AG09309 (cell line): Measurements from ENCODE around the gene S100PBP.

ENCODE experiments used
- DNase-seq: peaks from one replicate; pipeline ENCODE4 v3.0.0-alpha.2; 2010; ENCODE audit warnings: low read depth
- H3K4me3 ChIP-seq: 2 replicates; pipeline ENCODE4 v1.5.1; 2011; ENCODE audit warnings: mild to moderate bottlenecking, low read depth, low read length, moderate library complexity; ENCODE audit not compliant: control insufficient read depth
- TF ChIP-seq, protein P1 (sequence below): IDR thresholded peaks from 2 replicates; pipeline ENCODE4 v1.5.1; 2011; ENCODE audit warnings: mild to moderate bottlenecking, low read depth, low read length, inconsistent platforms; ENCODE audit not compliant: insufficient read depth, control insufficient read depth; ENCODE audit errors: missing control alignments

Gene S100PBP

DNA sequence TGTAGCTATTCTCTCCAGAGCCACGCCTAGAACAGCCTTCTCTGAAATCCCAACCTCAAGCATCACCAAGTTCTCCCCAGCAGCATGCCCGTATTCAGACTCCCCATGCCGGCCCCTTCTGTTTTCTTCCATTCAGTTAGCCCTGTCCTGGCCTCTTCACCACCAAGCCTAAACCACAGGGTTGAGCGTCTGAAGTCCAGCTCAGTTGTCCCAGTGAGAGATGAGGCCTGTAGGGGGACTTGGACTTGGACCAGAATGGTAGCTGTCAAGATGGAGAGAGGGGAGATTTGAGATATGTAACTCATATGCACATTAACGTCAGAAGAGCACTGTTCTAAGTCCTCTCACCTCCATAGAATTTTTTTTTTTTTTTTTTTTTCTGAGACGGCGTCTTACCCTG, 89.2 kb downstream of the S100PBP start:
- DNase-seq: no peak
- H3K4me3 ChIP-seq: no peak overlapping the region
- TF ChIP-seq, protein P1, sequence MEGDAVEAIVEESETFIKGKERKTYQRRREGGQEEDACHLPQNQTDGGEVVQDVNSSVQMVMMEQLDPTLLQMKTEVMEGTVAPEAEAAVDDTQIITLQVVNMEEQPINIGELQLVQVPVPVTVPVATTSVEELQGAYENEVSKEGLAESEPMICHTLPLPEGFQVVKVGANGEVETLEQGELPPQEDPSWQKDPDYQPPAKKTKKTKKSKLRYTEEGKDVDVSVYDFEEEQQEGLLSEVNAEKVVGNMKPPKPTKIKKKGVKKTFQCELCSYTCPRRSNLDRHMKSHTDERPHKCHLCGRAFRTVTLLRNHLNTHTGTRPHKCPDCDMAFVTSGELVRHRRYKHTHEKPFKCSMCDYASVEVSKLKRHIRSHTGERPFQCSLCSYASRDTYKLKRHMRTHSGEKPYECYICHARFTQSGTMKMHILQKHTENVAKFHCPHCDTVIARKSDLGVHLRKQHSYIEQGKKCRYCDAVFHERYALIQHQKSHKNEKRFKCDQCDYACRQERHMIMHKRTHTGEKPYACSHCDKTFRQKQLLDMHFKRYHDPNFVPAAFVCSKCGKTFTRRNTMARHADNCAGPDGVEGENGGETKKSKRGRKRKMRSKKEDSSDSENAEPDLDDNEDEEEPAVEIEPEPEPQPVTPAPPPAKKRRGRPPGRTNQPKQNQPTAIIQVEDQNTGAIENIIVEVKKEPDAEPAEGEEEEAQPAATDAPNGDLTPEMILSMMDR: no peak

DNA sequence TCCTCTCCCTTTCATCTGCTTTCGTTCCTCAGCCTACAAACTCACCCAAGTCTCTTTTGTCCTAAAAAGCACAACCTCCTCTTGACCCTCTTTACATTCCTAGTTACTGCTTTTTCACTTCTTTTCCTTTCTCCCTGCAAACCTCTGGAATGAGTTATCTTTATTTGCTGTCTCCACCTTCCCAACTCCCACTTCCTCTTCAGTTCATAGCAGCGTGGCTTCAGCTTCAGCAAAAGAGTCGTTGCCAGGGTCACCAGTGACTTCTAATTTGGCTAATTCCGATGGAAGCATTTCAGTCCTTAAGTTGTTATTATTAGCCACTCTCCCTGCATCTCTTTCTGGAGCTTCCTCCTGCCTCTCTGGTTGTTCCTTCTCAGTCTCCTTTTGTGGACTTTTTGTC, 90.0 kb downstream of the S100PBP start:
- TF ChIP-seq, protein P1: no peak
- peak; percentile 11 for DNase-seq
- H3K4me3 ChIP-seq: no peak overlapping the region
